ENCODE measurements around the gene CDKN2AIPNL. TPM values are rescaled to one million over a fixed set of nuclear protein-coding genes. Genes with fewer than 3 reads are reported as not detected.

CDKN2AIPNL gene
- 34.5 and 37.8 TPM in 2 replicates for total RNA-seq

- no peaks in the 10 kb centered on the region for H3K9me3 Mint-ChIP-seq
- peak within 1 kb of the TSS; percentile 80 for H3K27ac Mint-ChIP-seq
- intact Hi-C loops (cut with micrococcal nuclease), result loop anchor here (1.0 to 2.0 kb wide), 6 partner anchors 25 to 347 kb away; partner anchors contain the start of genes DDX46, JADE2 and UBE2B
- peaks cover 16% of the 10 kb centered on the region for H3K36me3 Mint-ChIP-seq (ENCODE audit: low read depth)
- peak; percentile 86 for DNase-seq (ENCODE audit: low spot score)
- no peaks in the 10 kb centered on the region for H3K27me3 Mint-ChIP-seq (ENCODE audit: low read depth)
- peak within 1 kb of the TSS; percentile 92 for H3K4me3 Mint-ChIP-seq (ENCODE audit: low read depth)
- H3K4me1 Mint-ChIP-seq (ENCODE audit: low read depth), result peaks cover 25% of the 10 kb centered on the region
Measured at GRCh38 chr5:134411546-134412266, at the start of gene CDKN2AIPNL. Gene CDKN2AIPNL, minus strand, starts transcription at chr5:134411881. Its CDS starts 27 bp downstream, at chr5:134411854.

- Mint-ChIP-seq H3K36me3 (ENCODE audit: low read depth) (no peaks in the 10 kb centered on the region), H3K27ac (no peak overlapping the region), H3K4me1 (ENCODE audit: low read depth) (no peaks in the 10 kb centered on the region), H3K4me3 (ENCODE audit: low read depth) (no peak overlapping the region), H3K27me3 (ENCODE audit: low read depth) (peaks cover 7% of the 10 kb centered on the region), H3K9me3 (no peaks in the 10 kb centered on the region)
- intact Hi-C loops (cut with micrococcal nuclease), result no loop called here
- DNase-seq (ENCODE audit: low spot score), result no peak
Measured at GRCh38 chr5:134460551-134460950, 48.9 kb upstream of the CDKN2AIPNL start.

GRCh38 chr5:134459491-134459890, 47.8 kb upstream of the CDKN2AIPNL start:
- peaks cover 7% of the 10 kb centered on the region for H3K27me3 Mint-ChIP-seq (ENCODE audit: low read depth)
- H3K27ac Mint-ChIP-seq, result no peak overlapping the region
- no peaks in the 10 kb centered on the region for H3K9me3 Mint-ChIP-seq
- DNase-seq (ENCODE audit: low spot score), result no peak
- intact Hi-C loops (cut with micrococcal nuclease), result no loop called here
- H3K4me3 Mint-ChIP-seq (ENCODE audit: low read depth), result no peak overlapping the region
- no peaks in the 10 kb centered on the region for H3K36me3 Mint-ChIP-seq (ENCODE audit: low read depth)
- H3K4me1 Mint-ChIP-seq (ENCODE audit: low read depth), result peaks cover 3% of the 10 kb centered on the region

- no peak overlapping the region for H3K4me3 Mint-ChIP-seq (ENCODE audit: low read depth)
- no peak for DNase-seq (ENCODE audit: low spot score)
- no peaks in the 10 kb centered on the region for H3K9me3 Mint-ChIP-seq
- no peak overlapping the region for H3K27ac Mint-ChIP-seq
- peaks cover 7% of the 10 kb centered on the region for H3K27me3 Mint-ChIP-seq (ENCODE audit: low read depth)
- intact Hi-C loops (cut with micrococcal nuclease), result no loop called here
- no peaks in the 10 kb centered on the region for H3K36me3 Mint-ChIP-seq (ENCODE audit: low read depth)
- peaks cover 3% of the 10 kb centered on the region for H3K4me1 Mint-ChIP-seq (ENCODE audit: low read depth)
Measured at GRCh38 chr5:134459010-134459403, 47.3 kb upstream of the CDKN2AIPNL start.

GRCh38 chr5:134458234-134459009, 46.7 kb upstream of the CDKN2AIPNL start:
- Mint-ChIP-seq H3K27me3 (ENCODE audit: low read depth) (peaks cover 4% of the 10 kb centered on the region), H3K4me3 (ENCODE audit: low read depth) (no peak overlapping the region), H3K36me3 (ENCODE audit: low read depth) (no peaks in the 10 kb centered on the region), H3K4me1 (ENCODE audit: low read depth) (peaks cover 3% of the 10 kb centered on the region), H3K27ac (no peak overlapping the region), H3K9me3 (no peaks in the 10 kb centered on the region)
- DNase-seq (ENCODE audit: low spot score), result no peak
- intact Hi-C loops (cut with micrococcal nuclease), result no loop called here

GRCh38 chr5:134457801-134458200, 46.1 kb upstream of the CDKN2AIPNL start:
- Mint-ChIP-seq H3K4me1 (ENCODE audit: low read depth) (peaks cover 3% of the 10 kb centered on the region), H3K9me3 (no peaks in the 10 kb centered on the region), H3K27ac (no peak overlapping the region), H3K36me3 (ENCODE audit: low read depth) (no peaks in the 10 kb centered on the region), H3K27me3 (ENCODE audit: low read depth) (peaks cover 4% of the 10 kb centered on the region), H3K4me3 (ENCODE audit: low read depth) (no peak overlapping the region)
- no peak for DNase-seq (ENCODE audit: low spot score)
- intact Hi-C loops (cut with micrococcal nuclease), result no loop called here

- H3K9me3 Mint-ChIP-seq, result no peaks in the 10 kb centered on the region
- intact Hi-C loops (cut with micrococcal nuclease), result no loop called here
- no peak overlapping the region for H3K4me3 Mint-ChIP-seq (ENCODE audit: low read depth)
- peaks cover 4% of the 10 kb centered on the region for H3K27me3 Mint-ChIP-seq (ENCODE audit: low read depth)
- DNase-seq (ENCODE audit: low spot score), result no peak
- peaks cover 3% of the 10 kb centered on the region for H3K4me1 Mint-ChIP-seq (ENCODE audit: low read depth)
- H3K36me3 Mint-ChIP-seq (ENCODE audit: low read depth), result no peaks in the 10 kb centered on the region
- no peak overlapping the region for H3K27ac Mint-ChIP-seq
Measured at GRCh38 chr5:134456825-134457224, 45.1 kb upstream of the CDKN2AIPNL start.

GRCh38 chr5:134455466-134455865, 43.8 kb upstream of the CDKN2AIPNL start:
- Mint-ChIP-seq H3K27ac (no peak overlapping the region), H3K36me3 (ENCODE audit: low read depth) (no peaks in the 10 kb centered on the region), H3K9me3 (no peaks in the 10 kb centered on the region), H3K4me1 (ENCODE audit: low read depth) (peaks cover 3% of the 10 kb centered on the region), H3K4me3 (ENCODE audit: low read depth) (no peak overlapping the region), H3K27me3 (ENCODE audit: low read depth) (peaks cover 4% of the 10 kb centered on the region)
- intact Hi-C loops (cut with micrococcal nuclease), result no loop called here
- no peak for DNase-seq (ENCODE audit: low spot score)

- Mint-ChIP-seq H3K27me3 (ENCODE audit: low read depth) (peaks cover 4% of the 10 kb centered on the region), H3K4me3 (ENCODE audit: low read depth) (no peak overlapping the region)
- intact Hi-C loops (cut with micrococcal nuclease), result no loop called here
Measured at GRCh38 chr5:134453016-134453415, 41.3 kb upstream of the CDKN2AIPNL start.

GRCh38 chr5:134451936-134452505, 40.3 kb upstream of the CDKN2AIPNL start:
- peaks cover 3% of the 10 kb centered on the region for H3K4me1 Mint-ChIP-seq (ENCODE audit: low read depth)
- peaks cover 2% of the 10 kb centered on the region for H3K27me3 Mint-ChIP-seq (ENCODE audit: low read depth)
- H3K4me3 Mint-ChIP-seq (ENCODE audit: low read depth), result no peak overlapping the region
- DNase-seq (ENCODE audit: low spot score), result no peak
- H3K36me3 Mint-ChIP-seq (ENCODE audit: low read depth), result no peaks in the 10 kb centered on the region
- no peaks in the 10 kb centered on the region for H3K9me3 Mint-ChIP-seq
- intact Hi-C loops (cut with micrococcal nuclease), result no loop called here
- no peak overlapping the region for H3K27ac Mint-ChIP-seq

More at GRCh38 chr5:134453016-134453415, 41.3 kb upstream of the CDKN2AIPNL start:
- Mint-ChIP-seq H3K36me3 (ENCODE audit: low read depth) (no peaks in the 10 kb centered on the region), H3K4me1 (ENCODE audit: low read depth) (peaks cover 3% of the 10 kb centered on the region), H3K27ac (no peak overlapping the region), H3K9me3 (no peaks in the 10 kb centered on the region)
- DNase-seq (ENCODE audit: low spot score), result no peak

GRCh38 chr5:134451225-134451935, 39.7 kb upstream of the CDKN2AIPNL start:
- intact Hi-C loops (cut with micrococcal nuclease), result no loop called here
- H3K9me3 Mint-ChIP-seq, result no peaks in the 10 kb centered on the region
- H3K27me3 Mint-ChIP-seq (ENCODE audit: low read depth), result no peaks in the 10 kb centered on the region
- H3K4me1 Mint-ChIP-seq (ENCODE audit: low read depth), result peaks cover 3% of the 10 kb centered on the region
- DNase-seq (ENCODE audit: low spot score), result no peak
- H3K27ac Mint-ChIP-seq, result no peak overlapping the region
- H3K36me3 Mint-ChIP-seq (ENCODE audit: low read depth), result no peaks in the 10 kb centered on the region
- H3K4me3 Mint-ChIP-seq (ENCODE audit: low read depth), result no peak overlapping the region

- H3K36me3 Mint-ChIP-seq (ENCODE audit: low read depth), result no peaks in the 10 kb centered on the region
- H3K27ac Mint-ChIP-seq, result no peak overlapping the region
- intact Hi-C loops (cut with micrococcal nuclease), result no loop called here
- peaks cover 3% of the 10 kb centered on the region for H3K4me1 Mint-ChIP-seq (ENCODE audit: low read depth)
- H3K4me3 Mint-ChIP-seq (ENCODE audit: low read depth), result no peak overlapping the region
- no peak for DNase-seq (ENCODE audit: low spot score)
- H3K9me3 Mint-ChIP-seq, result no peaks in the 10 kb centered on the region
- no peaks in the 10 kb centered on the region for H3K27me3 Mint-ChIP-seq (ENCODE audit: low read depth)
Measured at GRCh38 chr5:134450374-134450773, 38.7 kb upstream of the CDKN2AIPNL start.

Measured in activated T-helper 2 cell treated with anti-CD3 and anti-CD28 coated beads, Interferon-gamma antibody, Interleukin-2, Interleukin-4, amounts not matched to agents 10 μg/mL and 5 μg/mL and 100 μg/mL, durations not matched to agents 14 hours and 24 hours and 36 hours (primary cell).